Measurements from ENCODE around the gene MUC5B.

MUC5B gene

DNA sequence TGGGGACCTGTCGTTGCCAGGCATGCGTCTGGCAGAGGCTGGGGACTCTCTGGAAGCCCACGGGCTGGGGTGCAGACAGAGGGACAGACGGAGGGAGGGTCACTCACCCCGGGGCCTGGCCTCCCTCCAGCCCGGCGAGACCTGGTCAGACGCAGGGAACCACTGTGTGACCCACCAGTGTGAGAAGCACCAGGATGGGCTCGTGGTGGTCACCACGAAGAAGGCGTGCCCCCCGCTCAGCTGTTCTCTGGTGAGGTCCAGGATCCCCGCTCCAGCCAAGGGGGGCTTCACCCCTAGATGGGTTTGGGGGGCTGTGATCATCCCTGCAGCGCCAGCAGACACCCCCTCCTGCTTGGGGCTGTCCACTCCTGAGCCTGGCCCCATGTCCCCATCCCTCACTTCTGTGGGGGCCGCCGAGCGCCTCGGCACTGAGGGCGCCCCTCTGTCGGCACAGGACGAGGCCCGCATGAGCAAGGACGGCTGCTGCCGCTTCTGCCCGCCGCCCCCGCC lies 23.6 kb upstream of the MUC5B start:
- no peak overlapping the region for H3K4me3 ChIP-seq (replicated peaks; ENCODE audit: low read depth, low read length)
- no peaks in the 10 kb centered on the region for H3K27me3 ChIP-seq (replicated peaks; ENCODE audit: control insufficient read depth, insufficient read depth, low read length)
- DNase-seq (ENCODE audit: extremely low read depth, insufficient read length), result peak; percentile 6
- H3K36me3 ChIP-seq (ENCODE audit: control insufficient read depth, insufficient read depth, low read length), result no peaks in the 10 kb centered on the region
- TF ChIP-seq, protein P1, sequence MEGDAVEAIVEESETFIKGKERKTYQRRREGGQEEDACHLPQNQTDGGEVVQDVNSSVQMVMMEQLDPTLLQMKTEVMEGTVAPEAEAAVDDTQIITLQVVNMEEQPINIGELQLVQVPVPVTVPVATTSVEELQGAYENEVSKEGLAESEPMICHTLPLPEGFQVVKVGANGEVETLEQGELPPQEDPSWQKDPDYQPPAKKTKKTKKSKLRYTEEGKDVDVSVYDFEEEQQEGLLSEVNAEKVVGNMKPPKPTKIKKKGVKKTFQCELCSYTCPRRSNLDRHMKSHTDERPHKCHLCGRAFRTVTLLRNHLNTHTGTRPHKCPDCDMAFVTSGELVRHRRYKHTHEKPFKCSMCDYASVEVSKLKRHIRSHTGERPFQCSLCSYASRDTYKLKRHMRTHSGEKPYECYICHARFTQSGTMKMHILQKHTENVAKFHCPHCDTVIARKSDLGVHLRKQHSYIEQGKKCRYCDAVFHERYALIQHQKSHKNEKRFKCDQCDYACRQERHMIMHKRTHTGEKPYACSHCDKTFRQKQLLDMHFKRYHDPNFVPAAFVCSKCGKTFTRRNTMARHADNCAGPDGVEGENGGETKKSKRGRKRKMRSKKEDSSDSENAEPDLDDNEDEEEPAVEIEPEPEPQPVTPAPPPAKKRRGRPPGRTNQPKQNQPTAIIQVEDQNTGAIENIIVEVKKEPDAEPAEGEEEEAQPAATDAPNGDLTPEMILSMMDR (IDR thresholded peaks at IDR 0.05; ENCODE audit: insufficient read depth, low read length, poor library complexity, severe bottlenecking), result no peak

DNA sequence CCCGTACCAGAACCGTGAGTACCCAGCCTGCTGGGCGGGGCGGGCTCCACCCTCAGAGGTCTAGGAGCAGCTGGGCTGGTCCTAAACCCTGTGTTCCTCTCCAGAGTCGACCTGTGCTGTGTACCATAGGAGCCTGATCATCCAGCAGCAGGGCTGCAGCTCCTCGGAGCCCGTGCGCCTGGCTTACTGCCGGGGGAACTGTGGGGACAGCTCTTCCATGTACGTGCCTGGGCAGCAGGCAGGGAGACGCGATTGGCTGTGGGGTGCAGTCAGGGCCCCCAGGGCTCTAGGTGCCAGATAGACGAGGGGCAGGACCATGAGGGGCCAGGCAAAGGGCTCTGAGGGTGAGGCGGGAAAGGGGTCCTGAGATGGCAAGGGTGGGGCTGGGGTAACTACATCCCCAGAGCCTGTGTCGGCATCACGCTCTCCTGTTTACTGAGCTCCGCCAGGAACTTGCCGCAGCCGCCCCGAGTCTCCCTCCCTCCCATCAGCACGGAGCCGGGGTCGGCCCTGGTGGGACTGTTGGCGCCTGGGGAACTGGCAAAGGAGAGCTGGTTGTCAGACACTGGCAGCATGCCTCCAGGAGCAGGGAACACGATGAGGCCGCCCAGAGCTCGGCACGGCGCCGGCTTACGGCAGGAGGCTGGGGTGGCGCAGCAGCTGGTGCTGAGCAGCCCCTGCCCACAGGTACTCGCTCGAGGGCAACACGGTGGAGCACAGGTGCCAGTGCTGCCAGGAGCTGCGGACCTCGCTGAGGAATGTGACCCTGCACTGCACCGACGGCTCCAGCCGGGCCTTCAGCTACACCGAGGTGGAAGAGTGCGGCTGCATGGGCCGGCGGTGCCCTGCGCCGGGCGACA lies 22.9 kb upstream of the MUC5B start:
- DNase-seq (ENCODE audit: extremely low read depth, insufficient read length), result peak; percentile 1
- Histone ChIP-seq H3K4me3 (replicated peaks; ENCODE audit: low read depth, low read length) (no peak overlapping the region), H3K27me3 (replicated peaks; ENCODE audit: control insufficient read depth, insufficient read depth, low read length) (no peaks in the 10 kb centered on the region), H3K36me3 (ENCODE audit: control insufficient read depth, insufficient read depth, low read length) (no peaks in the 10 kb centered on the region)
- TF ChIP-seq, protein P1 (IDR thresholded peaks at IDR 0.05; ENCODE audit: insufficient read depth, low read length, poor library complexity, severe bottlenecking), result no peak

DNA sequence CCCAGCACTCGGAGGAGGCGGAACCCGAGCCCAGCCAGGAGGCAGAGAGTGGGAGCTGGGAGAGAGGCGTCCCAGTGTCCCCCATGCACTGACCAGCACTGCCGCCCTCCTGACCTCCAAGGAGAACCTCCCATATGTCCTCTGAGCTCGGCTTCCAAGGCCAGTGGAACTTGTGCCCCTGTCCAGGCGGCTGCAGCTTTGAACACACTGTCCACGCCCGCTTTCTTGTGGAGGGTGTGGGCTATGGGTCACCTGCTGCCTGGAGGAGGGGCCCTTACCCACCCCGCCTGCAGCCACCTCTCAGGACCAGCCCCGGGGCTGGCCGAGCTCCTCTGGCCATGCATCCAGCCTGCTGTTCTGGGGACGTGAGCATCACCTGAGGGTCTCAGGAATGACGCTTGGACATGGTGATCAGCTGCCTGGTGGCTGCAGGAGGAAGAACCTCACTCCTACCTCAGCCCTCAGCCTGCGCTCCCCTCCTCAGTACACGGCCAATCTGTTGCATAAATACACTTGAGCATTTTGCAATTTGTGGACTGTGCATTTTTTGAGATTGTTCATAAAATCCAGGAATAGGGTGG lies 22.2 kb upstream of the MUC5B start:
- Histone ChIP-seq H3K4me3 (replicated peaks; ENCODE audit: low read depth, low read length) (no peak overlapping the region), H3K36me3 (ENCODE audit: control insufficient read depth, insufficient read depth, low read length) (no peaks in the 10 kb centered on the region), H3K27me3 (replicated peaks; ENCODE audit: control insufficient read depth, insufficient read depth, low read length) (no peaks in the 10 kb centered on the region)
- DNase-seq (ENCODE audit: extremely low read depth, insufficient read length), result peak; percentile 4
- TF ChIP-seq, protein P1 (IDR thresholded peaks at IDR 0.05; ENCODE audit: insufficient read depth, low read length, poor library complexity, severe bottlenecking), result no peak

DNA sequence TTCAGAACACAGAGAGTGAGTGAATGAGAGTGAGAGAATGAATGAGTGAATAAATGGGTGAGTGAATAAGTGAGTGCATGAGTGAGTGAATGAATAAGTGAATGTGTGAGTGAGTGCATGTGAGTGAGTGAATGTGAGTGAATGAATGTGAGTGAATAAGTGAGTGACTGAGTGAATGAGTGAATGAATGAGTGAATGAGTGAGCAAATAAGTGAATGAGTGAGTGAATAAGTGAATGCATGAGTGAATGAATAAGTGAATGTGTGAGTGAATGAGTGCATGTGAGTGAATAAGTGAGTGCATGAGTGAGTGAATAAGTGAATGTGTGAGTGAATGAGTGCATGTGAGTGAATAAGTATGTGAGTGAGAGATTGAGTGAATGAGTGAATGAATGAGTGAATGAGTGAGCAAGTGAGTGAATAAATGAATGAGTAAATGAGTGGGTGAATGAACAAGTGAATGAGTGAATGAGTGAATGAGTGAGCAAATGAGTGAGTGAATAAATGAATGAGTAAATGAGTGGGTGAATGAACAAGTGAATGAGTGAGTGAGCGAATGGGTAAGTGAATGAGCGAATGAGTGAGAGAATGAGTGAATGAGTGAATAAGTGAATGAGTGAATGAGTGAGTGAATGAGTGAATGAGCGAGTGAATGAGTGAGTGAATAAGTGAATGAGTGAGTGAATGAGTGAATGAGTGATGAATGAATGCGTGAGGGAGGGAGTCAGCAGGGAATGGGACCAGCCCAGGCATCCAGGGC lies 21.3 kb upstream of the MUC5B start:
- Histone ChIP-seq H3K27me3 (replicated peaks; ENCODE audit: control insufficient read depth, insufficient read depth, low read length) (no peaks in the 10 kb centered on the region), H3K36me3 (ENCODE audit: control insufficient read depth, insufficient read depth, low read length) (no peaks in the 10 kb centered on the region), H3K4me3 (replicated peaks; ENCODE audit: low read depth, low read length) (no peak overlapping the region)
- TF ChIP-seq, protein P1 (IDR thresholded peaks at IDR 0.05; ENCODE audit: insufficient read depth, low read length, poor library complexity, severe bottlenecking), result no peak
- no peak for DNase-seq (ENCODE audit: extremely low read depth, insufficient read length)

DNA sequence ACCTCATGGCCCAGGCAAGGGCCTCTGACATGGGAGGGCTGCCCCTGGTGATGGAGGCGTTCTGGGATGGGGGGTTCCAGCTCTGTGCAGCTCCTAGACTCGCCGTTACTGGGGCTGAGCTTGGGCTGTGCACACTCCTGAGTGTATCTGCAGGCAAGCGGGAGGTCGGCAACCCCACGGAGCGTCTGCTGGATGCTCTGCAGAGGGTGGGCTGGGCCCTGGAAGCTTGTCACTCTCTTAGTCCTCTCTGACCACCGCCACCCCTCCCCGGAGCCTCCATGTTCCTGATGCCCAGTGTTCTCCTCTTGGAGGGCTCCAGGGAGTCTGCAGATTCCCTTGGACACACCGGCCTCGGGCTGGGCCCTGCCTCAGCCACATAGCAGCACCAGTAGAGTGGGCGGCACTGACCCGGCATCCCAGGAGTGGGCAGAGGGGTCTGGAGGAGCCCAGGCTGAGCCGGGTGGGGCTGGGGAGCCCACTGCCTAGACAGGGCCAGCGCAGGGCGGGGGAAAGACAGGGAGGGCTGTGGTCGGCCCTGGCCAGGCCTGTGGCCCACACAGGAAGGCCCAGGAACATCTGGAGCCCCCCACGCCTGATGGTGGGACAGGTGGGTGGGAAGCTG lies 20.6 kb upstream of the MUC5B start:
- DNase-seq (ENCODE audit: extremely low read depth, insufficient read length), result peak; percentile 6
- no peaks in the 10 kb centered on the region for H3K36me3 ChIP-seq (ENCODE audit: control insufficient read depth, insufficient read depth, low read length)
- TF ChIP-seq, protein P1 (IDR thresholded peaks at IDR 0.05; ENCODE audit: insufficient read depth, low read length, poor library complexity, severe bottlenecking), result no peak
- no peak overlapping the region for H3K4me3 ChIP-seq (replicated peaks; ENCODE audit: low read depth, low read length)
- no peaks in the 10 kb centered on the region for H3K27me3 ChIP-seq (replicated peaks; ENCODE audit: control insufficient read depth, insufficient read depth, low read length)

Measured in GM06990 (cell line).